ENCODE data around the gene MERTK. TPM values are rescaled to one million over a fixed set of nuclear protein-coding genes. Genes with fewer than 3 reads are reported as not detected.
"Not testable (repeated sequence)": the region's sequence is repeated elsewhere in the genome, so short reads cannot be mapped to it uniquely, and the experiment has no call there.

MERTK gene
- 8.3 and 8.7 TPM in 2 replicates for total RNA-seq (2014; rRNA removed; shearing (Covaris generic))

DNA sequence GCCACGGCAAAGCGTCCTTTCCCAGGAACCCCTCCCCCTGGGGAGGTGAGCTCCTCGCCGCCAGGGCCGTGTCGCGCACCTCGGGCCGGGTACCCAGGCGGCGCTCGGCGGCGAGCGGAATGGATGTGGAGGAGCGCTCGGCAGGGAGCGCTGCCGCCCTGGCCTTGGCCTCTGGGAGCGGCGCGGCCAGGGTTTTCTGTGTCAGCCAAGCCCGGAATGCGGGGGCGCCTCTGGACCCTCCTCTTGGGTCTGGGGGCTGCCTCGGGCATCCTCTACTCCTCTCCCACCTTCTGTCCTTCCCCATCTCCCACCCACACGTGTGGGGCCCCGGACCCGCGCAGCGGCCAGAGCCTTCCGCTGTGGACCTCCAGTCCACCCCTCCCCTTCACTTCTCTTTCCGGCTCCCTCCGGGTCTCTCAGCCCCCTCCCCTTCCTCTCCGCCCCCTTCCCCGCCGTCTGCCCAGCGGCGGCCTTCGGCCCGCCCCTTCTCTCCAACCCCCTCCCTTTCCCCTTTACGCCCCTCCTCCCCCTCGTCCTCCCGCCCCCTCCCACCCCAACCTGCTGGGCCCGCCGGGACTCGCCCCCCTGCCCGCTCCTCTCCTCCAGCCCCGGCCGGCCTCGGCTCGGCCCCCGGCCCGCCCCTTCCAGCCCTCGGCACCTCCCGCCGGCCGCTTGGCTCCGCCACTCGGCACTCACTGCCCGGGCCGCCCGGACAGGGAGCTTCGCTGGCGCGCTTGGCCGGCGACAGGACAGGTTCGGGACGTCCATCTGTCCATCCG is at the start of gene MERTK:
Gene MERTK, plus strand, starts transcription at position 684 of the 779 bp plus-strand sequence. CDS start 129 bp downstream, outside the sequence.
- Histone ChIP-seq H3K4me3 (ENCODE audit: insufficient read depth, low read depth, low read length) (peak within 1 kb of the TSS; percentile 84), H3K27me3 (ENCODE audit: control insufficient read depth, insufficient read depth, low read length) (peaks cover 14% of the 10 kb centered on the region), H3K36me3 (replicated peaks; ENCODE audit: control insufficient read depth, insufficient read depth, low read length) (no peaks in the 10 kb centered on the region)
- DNase-seq = peak; percentile 99

DNA sequence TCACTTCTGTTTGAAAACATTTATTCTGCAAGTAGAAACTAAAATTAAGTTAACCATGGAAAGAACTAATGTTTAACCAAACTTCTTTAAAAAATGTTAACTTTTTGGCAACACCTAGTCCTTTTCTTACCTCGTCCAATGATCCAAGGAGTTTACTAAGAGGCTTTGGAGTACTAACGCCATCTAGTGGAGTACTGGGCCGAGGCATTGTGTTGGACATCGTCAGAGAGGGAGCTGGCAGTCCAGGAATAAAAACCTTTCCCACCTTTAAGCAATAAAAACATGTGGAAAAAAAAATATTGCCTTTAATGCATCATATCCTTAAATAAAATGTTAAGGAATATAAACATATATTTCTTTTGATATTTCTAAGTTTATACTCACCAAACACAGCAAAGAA is 47.8 kb upstream of the MERTK start:
- not testable (repeated sequence) for H3K36me3 ChIP-seq (replicated peaks; ENCODE audit: control insufficient read depth, insufficient read depth, low read length); DNase-seq; H3K27me3 ChIP-seq (ENCODE audit: control insufficient read depth, insufficient read depth, low read length); H3K4me3 ChIP-seq (ENCODE audit: insufficient read depth, low read depth, low read length)

GRCh38 chr2:111852544-111852943 is 45.9 kb upstream of the MERTK start:
- not testable (repeated sequence) for H3K4me3 ChIP-seq (ENCODE audit: insufficient read depth, low read depth, low read length); DNase-seq

DNA sequence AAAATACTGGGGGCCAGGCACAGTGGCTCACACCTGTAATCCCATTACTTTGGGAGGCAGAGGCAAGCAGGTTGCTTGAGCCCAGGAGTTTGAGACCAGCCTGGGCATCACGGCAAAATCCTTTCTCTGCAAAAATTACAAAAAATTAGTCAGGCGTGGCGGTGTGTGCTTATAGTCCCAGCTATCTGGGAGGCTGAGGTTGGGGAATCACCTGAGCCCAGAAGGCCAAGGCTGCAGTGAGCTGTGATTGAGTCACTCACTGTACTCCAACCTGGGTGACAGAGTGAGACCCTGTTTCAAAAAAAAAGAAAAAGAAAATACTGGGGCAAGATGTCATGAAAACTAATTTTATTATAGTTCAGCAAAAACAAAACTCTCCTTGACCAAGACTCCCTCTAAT is 38.4 kb upstream of the MERTK start:
- H3K36me3 ChIP-seq (replicated peaks; ENCODE audit: control insufficient read depth, insufficient read depth, low read length); DNase-seq; H3K4me3 ChIP-seq (ENCODE audit: insufficient read depth, low read depth, low read length): not testable (repeated sequence)

More at GRCh38 chr2:111852544-111852943, 45.9 kb upstream of the MERTK start:
- not testable (repeated sequence) for H3K27me3 ChIP-seq (ENCODE audit: control insufficient read depth, insufficient read depth, low read length); H3K36me3 ChIP-seq (replicated peaks; ENCODE audit: control insufficient read depth, insufficient read depth, low read length)

DNA sequence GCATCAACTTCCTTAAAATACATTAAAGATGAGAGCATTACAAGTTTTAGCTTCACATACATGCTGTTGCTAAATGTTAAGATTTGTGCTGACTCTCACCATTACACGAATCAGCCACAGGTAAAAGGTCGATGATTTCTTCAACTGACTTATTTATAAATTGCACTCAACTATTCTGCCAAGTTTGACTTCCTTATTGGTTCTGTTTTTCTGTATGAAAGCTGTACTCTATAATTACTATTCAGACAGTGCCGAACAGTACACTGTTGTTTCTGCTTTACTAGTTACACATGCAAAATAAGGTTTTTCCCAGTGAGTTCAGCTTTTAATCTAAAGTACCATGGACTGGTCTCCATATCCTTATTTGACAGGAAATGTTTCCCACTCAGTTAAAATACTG is 33.3 kb upstream of the MERTK start:
- not testable (repeated sequence) for H3K4me3 ChIP-seq (ENCODE audit: insufficient read depth, low read depth, low read length); H3K27me3 ChIP-seq (ENCODE audit: control insufficient read depth, insufficient read depth, low read length); DNase-seq; H3K36me3 ChIP-seq (replicated peaks; ENCODE audit: control insufficient read depth, insufficient read depth, low read length)

More for the DNA sequence above, 38.4 kb upstream of the MERTK start:
- H3K27me3 ChIP-seq (ENCODE audit: control insufficient read depth, insufficient read depth, low read length) = not testable (repeated sequence)

- H3K4me3 ChIP-seq (ENCODE audit: insufficient read depth, low read depth, low read length); H3K27me3 ChIP-seq (ENCODE audit: control insufficient read depth, insufficient read depth, low read length): not testable (repeated sequence)
Measured at GRCh38 chr2:111872806-111873205, 25.6 kb upstream of the MERTK start.

GRCh38 chr2:111883661-111884591 is 14.5 kb upstream of the MERTK start, which contains the start of gene ANAPC1:
TSS of gene ANAPC1 (minus strand) at chr2:111884193. CDS start at chr2:111880825, 3,368 bp downstream.
- Histone ChIP-seq H3K4me3 (ENCODE audit: insufficient read depth, low read depth, low read length) (peak within 1 kb of the TSS; percentile 97), H3K27me3 (ENCODE audit: control insufficient read depth, insufficient read depth, low read length) (no peaks in the 10 kb centered on the region), H3K36me3 (replicated peaks; ENCODE audit: control insufficient read depth, insufficient read depth, low read length) (no peaks in the 10 kb centered on the region)
- peak; percentile 88 for DNase-seq

More at GRCh38 chr2:111872806-111873205, 25.6 kb upstream of the MERTK start:
- H3K36me3 ChIP-seq (replicated peaks; ENCODE audit: control insufficient read depth, insufficient read depth, low read length); DNase-seq: not testable (repeated sequence)

- no peaks in the 10 kb centered on the region for H3K27me3 ChIP-seq (ENCODE audit: control insufficient read depth, insufficient read depth, low read length)
- peak overlapping the region; percentile 97 for H3K4me3 ChIP-seq (ENCODE audit: insufficient read depth, low read depth, low read length)
- no peak for DNase-seq
- no peaks in the 10 kb centered on the region for H3K36me3 ChIP-seq (replicated peaks; ENCODE audit: control insufficient read depth, insufficient read depth, low read length)
Measured at GRCh38 chr2:111884592-111884964, 13.8 kb upstream of the MERTK start.

DNA sequence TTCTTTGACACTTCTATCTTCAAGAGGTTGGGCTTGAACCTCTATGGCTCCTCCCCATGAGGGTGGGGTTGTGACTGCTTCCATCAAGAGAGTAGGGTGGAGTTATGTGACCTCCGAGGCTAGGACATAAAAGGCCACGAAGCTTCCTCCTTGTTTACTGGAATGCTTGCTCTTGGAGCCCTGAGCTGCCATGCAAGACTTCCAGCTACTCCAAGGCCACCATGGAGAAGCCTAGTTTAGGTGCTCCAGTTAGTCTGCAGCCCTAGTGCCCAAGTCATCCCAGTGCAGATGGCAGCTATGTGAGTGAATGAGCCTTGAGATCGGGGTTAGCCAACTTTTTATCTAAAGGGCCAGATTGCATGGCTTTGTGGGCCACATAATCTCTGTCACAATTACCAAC is 2.4 kb upstream of the MERTK start:
- Histone ChIP-seq H3K4me3 (ENCODE audit: insufficient read depth, low read depth, low read length) (no peak overlapping the region), H3K27me3 (ENCODE audit: control insufficient read depth, insufficient read depth, low read length) (peaks cover 14% of the 10 kb centered on the region), H3K36me3 (replicated peaks; ENCODE audit: control insufficient read depth, insufficient read depth, low read length) (no peaks in the 10 kb centered on the region)
- no peak for DNase-seq

DNA sequence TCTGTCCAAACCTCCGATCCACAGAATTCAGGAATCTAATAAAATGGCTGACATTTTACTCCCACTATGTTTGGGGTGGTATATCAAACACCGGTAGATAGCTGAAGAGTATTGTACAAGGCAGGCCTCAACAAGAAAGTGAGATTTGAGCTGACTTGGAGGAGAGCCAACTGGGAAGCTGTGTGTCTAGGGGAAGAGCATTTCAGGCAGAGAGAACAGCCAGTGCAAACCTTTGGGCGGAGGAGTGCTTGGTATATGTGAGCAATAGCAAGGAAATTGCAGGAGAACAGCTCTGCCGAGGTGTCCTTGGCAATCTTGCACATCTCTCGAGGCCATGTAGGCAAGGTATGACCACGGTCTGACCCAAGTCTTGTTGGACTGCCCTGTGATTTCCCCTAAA is 1.8 kb upstream of the MERTK start:
- no peak for DNase-seq
- Histone ChIP-seq H3K27me3 (ENCODE audit: control insufficient read depth, insufficient read depth, low read length) (peaks cover 14% of the 10 kb centered on the region), H3K36me3 (replicated peaks; ENCODE audit: control insufficient read depth, insufficient read depth, low read length) (no peaks in the 10 kb centered on the region), H3K4me3 (ENCODE audit: insufficient read depth, low read depth, low read length) (no peak overlapping the region)

GRCh38 chr2:111897630-111897923 is 830 bp upstream of the MERTK start:
- DNase-seq = no peak
- Histone ChIP-seq H3K4me3 (ENCODE audit: insufficient read depth, low read depth, low read length) (peak overlapping the region; percentile 73), H3K36me3 (replicated peaks; ENCODE audit: control insufficient read depth, insufficient read depth, low read length) (no peaks in the 10 kb centered on the region)

DNA sequence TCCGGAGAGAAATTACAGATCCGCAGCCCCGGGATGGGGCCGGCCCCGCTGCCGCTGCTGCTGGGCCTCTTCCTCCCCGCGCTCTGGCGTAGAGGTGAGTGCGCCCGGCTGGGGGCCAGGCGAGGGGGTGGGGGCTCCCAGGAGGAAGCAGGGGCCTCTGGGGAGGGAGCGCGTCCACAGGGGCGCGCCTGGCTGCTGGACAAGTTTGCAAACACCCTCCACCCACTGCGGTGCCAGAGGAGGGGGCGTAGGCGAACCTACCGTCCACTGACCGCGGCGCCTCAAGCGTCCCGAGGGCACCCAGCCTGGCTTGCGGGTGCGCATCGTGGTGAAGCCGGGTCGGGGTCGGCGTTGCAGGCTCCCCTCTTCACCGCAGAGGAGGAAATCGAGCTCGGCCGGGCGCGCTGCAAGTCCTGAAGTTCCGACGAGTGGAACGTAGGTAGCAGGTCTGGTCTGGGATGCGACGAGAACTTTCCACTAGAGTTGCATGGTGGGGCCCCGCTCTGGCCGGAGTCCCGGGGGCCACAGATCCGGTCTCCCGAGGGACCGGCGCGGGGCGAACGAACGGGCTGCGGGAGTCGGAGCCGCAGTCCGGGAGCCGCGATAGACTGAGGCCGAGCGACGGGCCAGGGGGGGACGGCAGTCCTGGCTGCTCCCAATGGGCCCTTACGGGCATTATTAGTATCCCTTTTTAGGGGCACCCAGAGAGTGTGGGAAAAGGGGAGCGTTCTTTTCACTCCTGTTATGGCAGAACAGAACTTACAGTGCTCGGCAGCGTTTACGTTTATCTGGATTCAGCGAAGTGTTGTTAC is 502 bp downstream of the MERTK start:
- peak; percentile 70 for DNase-seq
- no peaks in the 10 kb centered on the region for H3K36me3 ChIP-seq (replicated peaks; ENCODE audit: control insufficient read depth, insufficient read depth, low read length)

More at GRCh38 chr2:111897630-111897923, 830 bp upstream of the MERTK start:
- peaks cover 14% of the 10 kb centered on the region for H3K27me3 ChIP-seq (ENCODE audit: control insufficient read depth, insufficient read depth, low read length)

GRCh38 chr2:111900859-111901258 is 2.5 kb downstream of the MERTK start:
- Histone ChIP-seq H3K27me3 (ENCODE audit: control insufficient read depth, insufficient read depth, low read length) (peaks cover 14% of the 10 kb centered on the region), H3K36me3 (replicated peaks; ENCODE audit: control insufficient read depth, insufficient read depth, low read length) (no peaks in the 10 kb centered on the region), H3K4me3 (ENCODE audit: insufficient read depth, low read depth, low read length) (no peak overlapping the region)
- peak; percentile 51 for DNase-seq

More for the DNA sequence above, 502 bp downstream of the MERTK start:
- Histone ChIP-seq H3K27me3 (ENCODE audit: control insufficient read depth, insufficient read depth, low read length) (peaks cover 14% of the 10 kb centered on the region), H3K4me3 (ENCODE audit: insufficient read depth, low read depth, low read length) (peak overlapping the region; percentile 84)

DNA sequence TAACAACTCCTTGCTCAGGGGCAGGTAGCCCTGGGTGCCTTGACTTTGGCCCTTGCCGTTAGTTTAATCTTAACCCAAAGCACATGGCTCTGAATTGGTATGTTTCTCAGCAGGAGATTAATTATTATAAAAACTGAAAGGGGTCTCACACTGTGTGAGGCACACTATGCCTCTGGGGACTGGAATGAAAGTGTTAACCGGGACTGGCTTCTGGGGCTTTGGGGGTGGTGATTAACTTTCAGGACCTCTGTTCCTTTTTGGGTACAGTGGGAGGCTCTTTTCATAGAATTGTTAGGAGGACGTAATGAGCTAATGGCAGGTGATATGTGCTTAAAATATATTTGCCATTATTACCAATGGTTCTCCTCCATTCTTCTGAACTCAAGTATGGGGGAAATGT is 5.1 kb downstream of the MERTK start:
- H3K27me3 ChIP-seq (ENCODE audit: control insufficient read depth, insufficient read depth, low read length) = peaks cover 11% of the 10 kb centered on the region
- DNase-seq = no peak
- H3K36me3 ChIP-seq (replicated peaks; ENCODE audit: control insufficient read depth, insufficient read depth, low read length) = no peaks in the 10 kb centered on the region
- H3K4me3 ChIP-seq (ENCODE audit: insufficient read depth, low read depth, low read length) = no peak overlapping the region
